ENCODE results near the gene GON7. TPM values are rescaled to one million over a fixed set of nuclear protein-coding genes. Genes with fewer than 3 reads are reported as not detected.
"Not testable (repeated sequence)": the region's sequence is repeated elsewhere in the genome, so short reads cannot be mapped to it uniquely, and the experiment has no call there.

Gene GON7
- total RNA-seq, 4 donors from 2014 or later: 5.6 to 11.3 (median 7.4) TPM

DNA sequence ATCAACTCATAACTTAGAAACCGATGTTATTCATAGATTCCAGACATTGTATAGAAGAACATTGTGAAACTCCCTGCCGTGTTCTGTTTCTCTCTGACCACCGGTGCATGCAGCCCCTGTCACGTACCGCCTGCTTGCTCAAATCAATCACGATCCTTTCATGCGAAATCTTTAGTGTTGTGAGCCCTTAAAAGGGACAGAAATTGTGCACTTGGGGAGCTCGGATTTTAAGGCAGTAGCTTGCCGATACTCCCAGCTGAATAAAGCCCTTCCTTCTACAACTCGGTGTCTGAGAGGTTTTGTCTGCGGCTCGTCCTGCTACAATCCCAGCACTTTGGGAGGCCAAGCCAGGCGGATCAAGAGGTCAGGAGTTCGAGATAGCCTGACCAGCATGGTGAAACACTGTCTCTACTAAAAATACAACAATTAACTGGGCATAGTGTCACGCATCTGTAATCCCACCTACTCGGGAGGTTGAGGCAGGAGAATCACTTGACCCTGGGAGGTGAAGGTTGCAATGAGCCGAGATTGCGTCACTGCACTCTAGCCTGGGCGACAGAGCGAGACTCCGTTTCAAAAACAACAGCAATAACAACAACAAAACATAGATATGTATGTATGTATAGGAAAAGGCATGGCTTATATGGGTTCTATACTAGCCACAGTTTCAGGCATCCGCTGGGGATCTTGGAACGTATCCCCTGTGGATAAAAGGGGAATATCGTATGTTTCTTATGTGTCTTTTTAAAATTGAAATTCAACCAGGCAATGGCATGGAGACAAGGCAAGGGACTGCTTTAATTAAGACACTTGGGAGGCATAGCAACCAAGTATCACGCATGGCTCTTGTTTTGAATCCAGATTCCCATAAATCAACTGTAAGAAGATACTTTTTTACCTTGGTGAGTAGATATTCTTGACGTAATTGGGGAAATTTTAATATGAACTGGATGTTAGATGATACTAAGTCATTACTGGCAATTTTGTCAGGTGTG, 41.3 kb downstream of the GON7 start:
- H3K27ac ChIP-seq, H3K4me1 ChIP-seq, H3K27me3 ChIP-seq, H3K9me3 ChIP-seq, H3K4me3 ChIP-seq, H3K36me3 ChIP-seq: not testable (repeated sequence)
- DNase-seq (ENCODE audit: low spot score in 2 of 2): peak in 1 of 2 donors; percentile 16
- 85% methylated on average over 26 of the region's 26 CpGs for WGBS

DNA sequence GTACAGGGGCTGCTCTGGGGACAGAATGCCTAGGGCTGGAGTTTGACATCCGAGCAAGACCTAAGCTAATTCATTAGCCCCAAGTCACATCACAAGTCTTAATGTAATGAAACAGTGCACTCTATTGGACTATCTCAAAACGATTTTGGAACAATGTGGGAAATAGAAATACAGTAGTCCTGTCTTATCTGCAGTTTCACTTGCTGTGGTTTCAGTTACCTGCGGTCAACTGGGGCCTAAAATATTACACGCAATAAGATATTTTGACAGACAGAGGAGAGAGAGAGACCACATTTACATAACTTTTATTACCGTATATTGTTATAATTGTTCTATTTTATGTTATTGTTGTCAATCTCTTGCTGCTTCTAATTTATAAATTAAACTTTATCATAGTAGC, 43.3 kb downstream of the GON7 start:
- WGBS: 81% methylated on average over 5 of the region's 5 CpGs
- Histone ChIP-seq H3K4me3 (no peak overlapping the region), H3K9me3 (no peaks in the 10 kb centered on the region), H3K36me3 (no peaks in the 10 kb centered on the region), H3K4me1 (no peaks in the 10 kb centered on the region), H3K27me3 (no peaks in the 10 kb centered on the region), H3K27ac (no peak overlapping the region)
- no peak for DNase-seq (ENCODE audit: low spot score in 2 of 2)
- TF ChIP-seq EP300 (IDR thresholded peaks at IDR 0.05) (no peak), POLR2A (IDR thresholded peaks at IDR 0.05) (no peak), POLR2AphosphoS5 (IDR thresholded peaks at IDR 0.05) (no peak)
- TF ChIP-seq, protein P1, sequence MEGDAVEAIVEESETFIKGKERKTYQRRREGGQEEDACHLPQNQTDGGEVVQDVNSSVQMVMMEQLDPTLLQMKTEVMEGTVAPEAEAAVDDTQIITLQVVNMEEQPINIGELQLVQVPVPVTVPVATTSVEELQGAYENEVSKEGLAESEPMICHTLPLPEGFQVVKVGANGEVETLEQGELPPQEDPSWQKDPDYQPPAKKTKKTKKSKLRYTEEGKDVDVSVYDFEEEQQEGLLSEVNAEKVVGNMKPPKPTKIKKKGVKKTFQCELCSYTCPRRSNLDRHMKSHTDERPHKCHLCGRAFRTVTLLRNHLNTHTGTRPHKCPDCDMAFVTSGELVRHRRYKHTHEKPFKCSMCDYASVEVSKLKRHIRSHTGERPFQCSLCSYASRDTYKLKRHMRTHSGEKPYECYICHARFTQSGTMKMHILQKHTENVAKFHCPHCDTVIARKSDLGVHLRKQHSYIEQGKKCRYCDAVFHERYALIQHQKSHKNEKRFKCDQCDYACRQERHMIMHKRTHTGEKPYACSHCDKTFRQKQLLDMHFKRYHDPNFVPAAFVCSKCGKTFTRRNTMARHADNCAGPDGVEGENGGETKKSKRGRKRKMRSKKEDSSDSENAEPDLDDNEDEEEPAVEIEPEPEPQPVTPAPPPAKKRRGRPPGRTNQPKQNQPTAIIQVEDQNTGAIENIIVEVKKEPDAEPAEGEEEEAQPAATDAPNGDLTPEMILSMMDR (IDR thresholded peaks at IDR 0.05): no peak

DNA sequence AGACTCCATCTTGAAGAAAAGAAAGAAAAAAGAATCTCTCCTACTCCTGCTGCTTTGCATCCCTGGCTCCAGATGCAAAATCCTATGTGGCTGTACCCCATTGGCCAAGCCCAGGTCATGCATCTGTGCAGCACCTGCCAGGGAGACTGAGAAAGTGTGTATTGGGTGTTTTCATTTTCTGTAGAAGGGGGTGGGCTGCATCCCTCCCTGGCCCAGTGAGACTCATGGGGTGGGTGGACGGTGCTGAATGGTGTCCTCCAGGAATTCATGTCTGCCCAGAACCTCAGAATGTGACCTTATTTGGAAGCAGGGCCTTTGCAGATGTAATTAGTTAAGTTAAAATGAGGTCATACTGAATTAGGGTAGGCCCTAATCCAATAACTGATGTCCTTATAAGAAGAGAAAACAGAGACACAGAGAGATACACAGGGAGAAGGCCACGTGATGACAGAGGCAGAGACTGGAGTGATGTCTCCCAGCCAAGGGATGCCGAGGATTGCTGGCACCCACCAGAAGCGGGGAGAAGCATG, 45.4 kb downstream of the GON7 start:
- Histone ChIP-seq H3K36me3 (no peaks in the 10 kb centered on the region), H3K27ac (no peak overlapping the region), H3K4me3 (no peak overlapping the region), H3K9me3 (no peaks in the 10 kb centered on the region), H3K4me1 (no peaks in the 10 kb centered on the region), H3K27me3 (no peaks in the 10 kb centered on the region)
- WGBS: 61% methylated on average over 4 of the region's 4 CpGs
- DNase-seq (ENCODE audit: low spot score in 2 of 2): no peak
- TF ChIP-seq POLR2AphosphoS5 (IDR thresholded peaks at IDR 0.05): no peak
- TF ChIP-seq, protein P1 (IDR thresholded peaks at IDR 0.05): no peak
- no peak for TF ChIP-seq EP300 (IDR thresholded peaks at IDR 0.05)
- TF ChIP-seq POLR2A (IDR thresholded peaks at IDR 0.05): no peak

DNA sequence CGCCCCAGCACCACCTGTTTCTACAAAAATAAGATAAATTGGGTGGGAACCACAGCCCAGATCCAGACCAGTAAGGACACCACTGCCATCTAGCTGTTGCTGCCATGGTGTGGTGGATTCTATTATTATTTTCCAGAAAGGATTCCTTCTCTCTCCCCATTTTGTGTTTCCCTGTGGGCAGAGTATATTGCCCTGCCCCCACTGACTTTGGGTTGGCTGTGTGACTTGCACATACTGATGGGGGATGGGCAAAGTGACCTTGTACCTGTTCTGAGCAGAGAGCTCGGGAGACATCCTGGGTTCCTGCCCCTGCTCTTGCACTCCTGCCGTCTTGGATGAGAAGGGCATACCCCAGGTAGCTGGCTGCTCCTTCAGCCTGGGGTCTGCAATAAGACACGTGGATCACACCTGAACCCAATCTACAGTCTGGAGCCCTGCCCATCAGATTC, 46.5 kb downstream of the GON7 start:
- Histone ChIP-seq H3K36me3 (no peaks in the 10 kb centered on the region), H3K4me3 (no peak overlapping the region), H3K27ac (no peak overlapping the region), H3K27me3 (no peaks in the 10 kb centered on the region), H3K9me3 (no peaks in the 10 kb centered on the region), H3K4me1 (no peaks in the 10 kb centered on the region)
- no peak for DNase-seq (ENCODE audit: low spot score in 2 of 2)
- 36% methylated on average over 4 of the region's 4 CpGs for WGBS
- TF ChIP-seq, protein P1 (IDR thresholded peaks at IDR 0.05): no peak
- TF ChIP-seq EP300 (IDR thresholded peaks at IDR 0.05) (no peak), POLR2A (IDR thresholded peaks at IDR 0.05) (no peak), POLR2AphosphoS5 (IDR thresholded peaks at IDR 0.05) (no peak)

DNA sequence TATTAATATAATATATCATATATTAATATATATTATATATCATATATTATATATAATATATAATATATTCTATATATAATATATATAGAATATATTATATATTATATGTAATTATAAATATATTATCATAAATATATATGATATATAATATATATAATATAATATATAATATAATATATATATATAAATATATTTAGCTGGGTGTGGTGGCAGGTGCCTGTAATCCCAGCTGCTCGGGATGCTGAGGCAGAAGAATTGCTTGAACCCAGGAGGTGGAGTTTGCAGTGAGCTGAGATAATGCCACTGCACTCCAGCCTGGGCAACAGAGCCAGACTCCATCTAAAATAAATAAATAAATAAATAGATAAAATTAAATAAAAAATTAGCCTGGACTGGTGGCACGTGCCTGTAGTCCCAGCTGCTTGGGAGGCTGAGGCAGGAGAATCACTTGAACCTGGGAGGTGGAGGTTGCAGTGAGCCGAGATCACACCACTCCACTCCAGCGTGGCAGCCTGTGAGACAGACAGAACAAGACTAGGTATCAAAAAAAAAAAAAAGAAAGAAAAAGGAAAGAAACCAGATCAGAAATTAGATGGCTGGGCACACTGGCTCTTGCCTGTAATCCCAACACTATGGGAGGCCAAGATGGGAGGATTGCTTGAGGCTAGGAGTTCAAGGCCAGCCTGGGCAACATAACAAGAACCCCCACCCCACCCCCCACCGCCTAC, 47.1 kb downstream of the GON7 start:
- not testable (repeated sequence) for H3K4me3 ChIP-seq; H3K9me3 ChIP-seq; H3K36me3 ChIP-seq; H3K27me3 ChIP-seq; H3K4me1 ChIP-seq; DNase-seq (ENCODE audit: low spot score in 2 of 2); H3K27ac ChIP-seq
- WGBS: 58% methylated on average over 5 of the region's 5 CpGs

DNA sequence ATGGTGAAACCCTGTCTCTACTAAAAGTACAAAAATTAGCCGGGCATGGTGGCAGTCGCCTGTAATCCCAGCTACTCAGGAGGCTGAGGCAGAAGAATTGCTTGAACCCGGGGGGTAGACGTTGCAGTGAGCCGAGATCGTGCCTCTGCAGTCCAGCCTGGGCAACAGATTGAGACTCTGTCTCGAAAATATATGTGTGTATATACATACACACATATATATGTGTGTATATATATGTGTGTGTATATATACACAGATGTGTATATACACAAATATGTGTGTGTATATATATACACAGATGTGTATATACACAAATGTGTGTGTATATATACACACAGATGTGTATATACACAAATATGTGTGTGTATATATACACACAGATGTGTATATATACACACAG, 48.5 kb downstream of the GON7 start:
- not testable (repeated sequence) for H3K27me3 ChIP-seq; H3K27ac ChIP-seq; H3K4me3 ChIP-seq; DNase-seq (ENCODE audit: low spot score in 2 of 2); H3K4me1 ChIP-seq; H3K36me3 ChIP-seq; H3K9me3 ChIP-seq
- 86% methylated on average over 7 of the region's 7 CpGs for WGBS

Measured in suprapubic skin (tissue), 4 donors.